Mesenchymal stem cell (in vitro differentiated cells and primary cell): ENCODE data around the gene HEXB.

Experiments
- DNase-seq: peaks from one replicate; pipeline ENCODE4 v3.0.0-alpha.2; 2013
- H2AFZ ChIP-seq: one replicate; pipeline ENCODE4 v1.6.1; 2013; ENCODE audit warnings: low read depth, mild to moderate bottlenecking, control low read depth, inconsistent platforms, low read length, moderate library complexity
- H2AK5ac ChIP-seq: 2 replicates; pipeline ENCODE4 v1.6.1; 2013; ENCODE audit warnings: low read length, moderate library complexity, mild to moderate bottlenecking, inconsistent platforms; ENCODE audit not compliant: severe bottlenecking
- H2BK120ac ChIP-seq: one replicate; pipeline ENCODE4 v1.6.1; 2013; ENCODE audit warnings: low read depth, mild to moderate bottlenecking, inconsistent platforms, low read length, moderate library complexity
- H2BK12ac ChIP-seq, 2 experiments: one replicate each; pipeline ENCODE4 v1.6.1; 2013; ENCODE audit warnings: inconsistent platforms in 2 of 2, low read length in 2 of 2, mild to moderate bottlenecking in 2 of 2, moderate library complexity in 2 of 2, control low read depth in 1 of 2
- H2BK15ac ChIP-seq: one replicate; pipeline ENCODE4 v1.6.1; 2013; ENCODE audit warnings: mild to moderate bottlenecking, low read depth, inconsistent platforms; ENCODE audit not compliant: poor library complexity, severe bottlenecking
- H2BK5ac ChIP-seq: 2 replicates; pipeline ENCODE4 v1.6.1; 2013; ENCODE audit warnings: low read depth, mild to moderate bottlenecking, low read length, control low read depth, inconsistent platforms; ENCODE audit not compliant: poor library complexity, severe bottlenecking
- H3K14ac ChIP-seq, 2 experiments: one replicate each; pipeline ENCODE4 v1.6.1; 2013; ENCODE audit warnings: inconsistent platforms in 2 of 2, low read length in 2 of 2, control low read depth in 1 of 2, mild to moderate bottlenecking in 1 of 2, moderate library complexity in 1 of 2
- H3K18ac ChIP-seq, 2 experiments: one replicate each; pipeline ENCODE4 v1.6.1; 2013; ENCODE audit warnings: inconsistent platforms in 2 of 2, low read length in 2 of 2, control low read depth in 1 of 2, low read depth in 1 of 2, mild to moderate bottlenecking in 1 of 2
- H3K23ac ChIP-seq, 2 experiments: one replicate each; pipeline ENCODE4 v1.6.1; 2013; ENCODE audit warnings: inconsistent platforms in 2 of 2, low read length in 2 of 2, mild to moderate bottlenecking in 2 of 2, moderate library complexity in 2 of 2, control low read depth in 1 of 2
- H3K27ac ChIP-seq: 2 replicates; pipeline ENCODE4 v1.5.1; 2013; ENCODE audit warnings: mild to moderate bottlenecking, moderate library complexity, low read length, control low read depth, inconsistent platforms; ENCODE audit not compliant: poor library complexity, severe bottlenecking
- H3K27me3 ChIP-seq, 2 experiments: 2 replicates each; pipeline versions ENCODE4 v1.6.1 to v1.7.0; 2013; ENCODE audit warnings: low read length in 2 of 2, mild to moderate bottlenecking in 2 of 2, moderate library complexity in 2 of 2, control low read depth in 1 of 2, inconsistent platforms in 1 of 2; ENCODE audit not compliant: control insufficient read depth in 1 of 2, insufficient read depth in 1 of 2
- H3K36me3 ChIP-seq, 2 experiments: 2 replicates each; pipeline versions ENCODE4 v1.6.1 to v1.7.0; 2013; ENCODE audit warnings: low read length in 2 of 2, control low read depth in 1 of 2, inconsistent platforms in 1 of 2, low read depth in 1 of 2, mild to moderate bottlenecking in 1 of 2; ENCODE audit not compliant: insufficient read depth in 2 of 2, control insufficient read depth in 1 of 2
- H3K4ac ChIP-seq, 2 experiments: one replicate each; pipeline ENCODE4 v1.6.1; 2013; ENCODE audit warnings: inconsistent platforms in 2 of 2, low read length in 2 of 2, mild to moderate bottlenecking in 2 of 2, moderate library complexity in 2 of 2, control low read depth in 1 of 2, low read depth in 1 of 2
- H3K4me1 ChIP-seq: 2 replicates; pipeline ENCODE4 v1.6.1; 2013; ENCODE audit warnings: low read depth, low read length, control low read depth; ENCODE audit not compliant: control insufficient read depth, insufficient read depth
- H3K4me2 ChIP-seq: 2 replicates; pipeline ENCODE4 v1.6.1; 2013; ENCODE audit warnings: low read length, mild to moderate bottlenecking, inconsistent platforms; ENCODE audit not compliant: poor library complexity, severe bottlenecking
- H3K4me3 ChIP-seq, 2 experiments: 2 replicates each; pipeline versions ENCODE4 v1.5.1 to v1.7.0; 2013; ENCODE audit warnings: low read length in 2 of 2, mild to moderate bottlenecking in 2 of 2, control low read depth in 1 of 2, low read depth in 1 of 2; ENCODE audit not compliant: insufficient read depth in 1 of 2
- H3K79me1 ChIP-seq: replicated peaks from 2 replicates; pipeline ENCODE4 v1.6.1; 2013; ENCODE audit warnings: mild to moderate bottlenecking, control low read depth, low read length, inconsistent platforms; ENCODE audit not compliant: poor library complexity, severe bottlenecking
- H3K9ac ChIP-seq: 2 replicates; pipeline ENCODE4 v1.7.0; 2013; ENCODE audit warnings: mild to moderate bottlenecking, low read length, moderate library complexity
- H3K9me3 ChIP-seq: 2 replicates; pipeline ENCODE4 v1.7.0; 2013; ENCODE audit warnings: mild to moderate bottlenecking, low read length; ENCODE audit not compliant: control insufficient read depth
- H4K8ac ChIP-seq: one replicate; pipeline ENCODE4 v1.6.1; 2013; ENCODE audit warnings: inconsistent platforms, mild to moderate bottlenecking, low read length, moderate library complexity
- H4K91ac ChIP-seq: one replicate; pipeline ENCODE4 v1.6.1; 2013; ENCODE audit warnings: mild to moderate bottlenecking, low read length, inconsistent platforms
- WGBS: methylation state at CpG from one replicate; pipeline ENCODE4 v1.1.7; 2013; ENCODE audit warnings: mixed read lengths; 5-methylcytosine and 5-hydroxymethylcytosine counted together

The HEXB gene

GRCh38 chr5:74685979-74686631 is 1.1 kb downstream of the HEXB start:
- Histone ChIP-seq H2AFZ (no peak overlapping the region), H3K79me1 (peaks cover 13% of the 10 kb centered on the region), H2AK5ac (no peak overlapping the region), H2BK120ac (no peak overlapping the region), H3K9me3 (no peaks in the 10 kb centered on the region), H3K4me2 (peak overlapping the region; percentile 99), H4K8ac (no peak overlapping the region), H2BK12ac (no peak overlapping the region), H3K23ac (peak overlapping the region in 1 of 2 experiments; percentile 99), H3K14ac (no peak overlapping the region), H3K27ac (no peak overlapping the region), H3K4ac (no peak overlapping the region), H3K18ac (peak overlapping the region; percentile 100), H3K36me3 (peaks cover 3 to 20% of the 10 kb centered on the region in 2 experiments), H3K4me3 (peak overlapping the region; percentile 95 to 99), H3K4me1 (peaks cover 17% of the 10 kb centered on the region), H3K9ac (peak overlapping the region; percentile 93), H2BK15ac (peak overlapping the region; percentile 99), H4K91ac (no peak overlapping the region), H3K27me3 (no peaks in the 10 kb centered on the region), H2BK5ac (no peak overlapping the region)
- peak; percentile 22 for DNase-seq
- WGBS: 80% methylated on average over 10 of the region's 10 CpGs

- no peak overlapping the region for H3K4me2 ChIP-seq
- H4K91ac ChIP-seq: no peak overlapping the region
- H3K27me3 ChIP-seq: no peaks in the 10 kb centered on the region
- peak overlapping the region in 1 of 2 experiments; percentile 52 for H2BK12ac ChIP-seq
- H3K4me1 ChIP-seq: peaks cover 17% of the 10 kb centered on the region
- no peak overlapping the region for H2AFZ ChIP-seq
- H3K4ac ChIP-seq: no peak overlapping the region
- no peak overlapping the region for H3K23ac ChIP-seq
- H4K8ac ChIP-seq: peak overlapping the region; percentile 41
- no peaks in the 10 kb centered on the region for H3K9me3 ChIP-seq
- peak; percentile 34 for DNase-seq
- WGBS: 73% methylated on average over 5 of the region's 5 CpGs
- peak overlapping the region in 1 of 2 experiments; percentile 62 for H3K18ac ChIP-seq
- no peak overlapping the region for H2BK5ac ChIP-seq
- peaks cover 3 to 31% of the 10 kb centered on the region in 2 experiments for H3K36me3 ChIP-seq
- peak overlapping the region in 1 of 2 experiments; percentile 95 for H3K4me3 ChIP-seq
- H2AK5ac ChIP-seq: peak overlapping the region; percentile 15
- H2BK120ac ChIP-seq: peak overlapping the region; percentile 29
- no peak overlapping the region for H3K14ac ChIP-seq
- H3K79me1 ChIP-seq: peaks cover 13% of the 10 kb centered on the region
- no peak overlapping the region for H3K27ac ChIP-seq
- no peak overlapping the region for H3K9ac ChIP-seq
- no peak overlapping the region for H2BK15ac ChIP-seq
Observed at GRCh38 chr5:74686962-74687751, 2.1 kb downstream of the HEXB start.

- 85% methylated on average over 3 of the region's 4 CpGs for WGBS
- H3K27ac ChIP-seq: no peak overlapping the region
- H3K36me3 ChIP-seq: peaks cover 7 to 75% of the 10 kb centered on the region in 2 experiments
- no peak overlapping the region for H3K4me3 ChIP-seq
- no peak overlapping the region for H2BK12ac ChIP-seq
- no peak overlapping the region for H2BK15ac ChIP-seq
- no peak overlapping the region for H3K4ac ChIP-seq
- H3K9ac ChIP-seq: no peak overlapping the region
- no peaks in the 10 kb centered on the region for H3K9me3 ChIP-seq
- H2BK5ac ChIP-seq: no peak overlapping the region
- no peaks in the 10 kb centered on the region for H3K4me1 ChIP-seq
- H2AK5ac ChIP-seq: no peak overlapping the region
- no peak overlapping the region for H2AFZ ChIP-seq
- no peaks in the 10 kb centered on the region for H3K27me3 ChIP-seq
- no peak overlapping the region for H4K8ac ChIP-seq
- H3K79me1 ChIP-seq: peaks cover 7% of the 10 kb centered on the region
- no peak overlapping the region for H3K14ac ChIP-seq
- no peak overlapping the region for H4K91ac ChIP-seq
- DNase-seq: no peak
- no peak overlapping the region for H3K18ac ChIP-seq
- no peak overlapping the region for H2BK120ac ChIP-seq
- no peak overlapping the region for H3K4me2 ChIP-seq
- peak overlapping the region in 1 of 2 experiments; percentile 77 for H3K23ac ChIP-seq
Observed at GRCh38 chr5:74693191-74693590, 8.2 kb downstream of the HEXB start.

- no peak overlapping the region for H4K8ac ChIP-seq
- no peaks in the 10 kb centered on the region for H3K4me1 ChIP-seq
- no peak overlapping the region for H3K4me2 ChIP-seq
- H2AK5ac ChIP-seq: no peak overlapping the region
- H2AFZ ChIP-seq: no peak overlapping the region
- H4K91ac ChIP-seq: no peak overlapping the region
- no peaks in the 10 kb centered on the region for H3K9me3 ChIP-seq
- 67% methylated on average over 1 of the region's 1 CpG for WGBS
- no peak overlapping the region for H3K4ac ChIP-seq
- H3K4me3 ChIP-seq: no peak overlapping the region
- H2BK5ac ChIP-seq: no peak overlapping the region
- H3K23ac ChIP-seq: no peak overlapping the region
- no peaks in the 10 kb centered on the region for H3K27me3 ChIP-seq
- no peak overlapping the region for H3K14ac ChIP-seq
- H3K9ac ChIP-seq: no peak overlapping the region
- H2BK120ac ChIP-seq: no peak overlapping the region
- H2BK15ac ChIP-seq: no peak overlapping the region
- no peak for DNase-seq
- H3K27ac ChIP-seq: no peak overlapping the region
- peaks cover 3% of the 10 kb centered on the region for H3K79me1 ChIP-seq
- H2BK12ac ChIP-seq: no peak overlapping the region
- peaks cover 2 to 84% of the 10 kb centered on the region in 2 experiments for H3K36me3 ChIP-seq
- no peak overlapping the region for H3K18ac ChIP-seq
Observed at GRCh38 chr5:74717596-74717995, 32.6 kb downstream of the HEXB start.
